ENCODE data around the gene FSHB. TPM values are rescaled to one million over a fixed set of nuclear protein-coding genes. Genes with fewer than 3 reads are reported as not detected.
"Not testable (repeated sequence)": the region's sequence is repeated elsewhere in the genome, so short reads cannot be mapped to it uniquely, and the experiment has no call there.

FSHB gene
- polyA plus RNA-seq: not detected
- long read RNA-seq, donor 1: 0 reads
- long read RNA-seq, donor 2: 0 reads
- long read RNA-seq, donor 3: 0 reads
- long read RNA-seq, donor 4: 0 reads
- long read RNA-seq, donor 5: 0 reads
- long read RNA-seq, donor 6: 0 reads
- long read RNA-seq, donor 7: 0 reads
- long read RNA-seq, donor 8: 0 reads
- long read RNA-seq, donor 9: 0 reads
- long read RNA-seq, donor 10: 0 reads

DNA sequence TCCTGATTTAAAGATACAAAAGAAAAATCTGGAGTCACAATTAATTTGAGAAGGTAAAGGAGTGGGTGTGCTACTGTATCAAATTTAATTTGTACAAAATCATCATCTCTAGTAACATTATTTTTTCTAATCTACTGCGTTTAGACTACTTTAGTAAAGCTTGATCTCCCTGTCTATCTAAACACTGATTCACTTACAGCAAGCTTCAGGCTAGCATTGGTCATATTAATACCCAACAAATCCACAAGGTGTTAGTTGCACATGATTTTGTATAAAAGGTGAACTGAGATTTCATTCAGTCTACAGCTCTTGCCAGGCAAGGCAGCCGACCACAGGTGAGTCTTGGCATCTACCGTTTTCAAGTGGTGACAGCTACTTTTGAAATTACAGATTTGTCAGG, at the start of gene FSHB:
Gene FSHB, plus strand, starts transcription at position 301 of the 400 bp plus-strand sequence. CDS start 889 bp downstream, outside the sequence.
- peaks cover 0 to 12% of the 10 kb centered on the region in 2 donors for H3K9me3 ChIP-seq (ENCODE audit: control insufficient read depth in 2 of 2, insufficient read depth in 1 of 2, low read depth in 1 of 2, low read length in 1 of 2)
- no peak within 1 kb of the TSS for H3K27ac ChIP-seq (ENCODE audit: low read depth in 1 of 3, low read length in 2 of 3)
- 79 to 84% (median 80%) methylated on average over 3 of the region's 3 CpGs for WGBS, 3 donors
- no peak within 1 kb of the TSS for H3K4me3 ChIP-seq (ENCODE audit: low read depth in 1 of 3, low read length in 3 of 3)
- no peaks in the 10 kb centered on the region for H3K27me3 ChIP-seq (ENCODE audit: control insufficient read depth in 3 of 3, insufficient read depth in 3 of 3, low read length in 3 of 3)
- H3K4me1 ChIP-seq (ENCODE audit: control insufficient read depth in 3 of 3, insufficient read depth in 2 of 3, low read depth in 1 of 3, low read length in 2 of 3): no peaks in the 10 kb centered on the region
- FAIRE-seq (no peak), DNase-seq (no peak)
- H3K36me3 ChIP-seq (ENCODE audit: control insufficient read depth in 3 of 3, insufficient read depth in 2 of 3, low read depth in 1 of 3, low read length in 3 of 3): no peaks in the 10 kb centered on the region

DNA sequence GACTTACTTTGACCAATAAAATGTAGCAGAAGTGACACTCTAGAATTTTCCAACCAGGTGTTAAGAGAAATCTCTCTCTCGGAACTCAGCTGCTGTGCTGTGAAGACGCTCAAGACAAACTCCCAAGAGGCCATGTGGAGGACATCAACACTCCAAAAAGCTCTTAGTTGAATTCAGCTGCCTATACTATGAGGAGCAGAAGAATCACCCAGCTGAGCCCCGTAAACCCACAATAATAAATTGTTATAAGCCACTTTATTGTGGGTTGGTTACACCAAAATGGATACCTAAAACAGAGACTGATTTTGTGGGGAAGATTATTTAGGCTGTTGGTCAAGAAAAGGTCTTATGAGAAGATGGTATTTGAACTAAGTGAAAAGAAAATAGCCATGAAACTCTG, 44.1 kb upstream of the FSHB start:
- DNase-seq (no peak), FAIRE-seq (no peak)
- no peak overlapping the region for H3K27ac ChIP-seq (ENCODE audit: low read depth in 1 of 3, low read length in 2 of 3)
- H3K9me3 ChIP-seq (ENCODE audit: control insufficient read depth in 2 of 2, insufficient read depth in 1 of 2, low read depth in 1 of 2, low read length in 1 of 2): peaks cover 0 to 4% of the 10 kb centered on the region in 2 donors
- H3K4me3 ChIP-seq (ENCODE audit: low read depth in 1 of 3, low read length in 3 of 3): no peak overlapping the region
- no peaks in the 10 kb centered on the region for H3K27me3 ChIP-seq (ENCODE audit: control insufficient read depth in 3 of 3, insufficient read depth in 3 of 3, low read length in 3 of 3)
- no peaks in the 10 kb centered on the region for H3K4me1 ChIP-seq (ENCODE audit: control insufficient read depth in 3 of 3, insufficient read depth in 2 of 3, low read depth in 1 of 3, low read length in 2 of 3)
- WGBS, 3 donors: 73 to 91% (median 86%) methylated on average over 3 of the region's 3 CpGs
- no peaks in the 10 kb centered on the region for H3K36me3 ChIP-seq (ENCODE audit: control insufficient read depth in 3 of 3, insufficient read depth in 2 of 3, low read depth in 1 of 3, low read length in 3 of 3)

DNA sequence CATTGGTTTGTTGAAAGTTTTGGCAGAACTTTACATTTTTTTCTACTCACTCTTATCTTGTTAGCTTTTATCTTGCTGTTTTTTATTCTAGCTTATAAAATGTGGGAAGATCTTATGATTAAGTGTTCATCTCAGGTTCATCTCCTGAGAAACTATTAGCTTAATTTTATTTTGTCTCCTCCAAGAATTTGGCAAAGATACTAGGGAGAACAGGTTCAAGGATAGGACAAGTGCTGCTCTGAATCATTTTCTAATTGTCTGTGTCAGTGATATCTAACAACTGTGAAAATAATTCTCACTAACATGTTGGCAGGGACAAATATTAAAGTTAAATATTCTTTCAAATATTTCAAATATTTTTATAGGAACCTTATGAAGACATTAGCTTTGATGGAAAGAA, 38.2 kb upstream of the FSHB start:
- Histone ChIP-seq H3K27me3 (ENCODE audit: control insufficient read depth in 3 of 3, insufficient read depth in 3 of 3, low read length in 3 of 3) (no peaks in the 10 kb centered on the region), H3K4me3 (ENCODE audit: low read depth in 1 of 3, low read length in 3 of 3) (no peak overlapping the region), H3K36me3 (ENCODE audit: control insufficient read depth in 3 of 3, insufficient read depth in 2 of 3, low read depth in 1 of 3, low read length in 3 of 3) (no peaks in the 10 kb centered on the region), H3K9me3 (ENCODE audit: control insufficient read depth in 2 of 2, insufficient read depth in 1 of 2, low read depth in 1 of 2, low read length in 1 of 2) (no peaks in the 10 kb centered on the region), H3K27ac (ENCODE audit: low read depth in 1 of 3, low read length in 2 of 3) (no peak overlapping the region), H3K4me1 (ENCODE audit: control insufficient read depth in 3 of 3, insufficient read depth in 2 of 3, low read depth in 1 of 3, low read length in 2 of 3) (no peaks in the 10 kb centered on the region)
- no peak for DNase-seq
- no peak for FAIRE-seq

DNA sequence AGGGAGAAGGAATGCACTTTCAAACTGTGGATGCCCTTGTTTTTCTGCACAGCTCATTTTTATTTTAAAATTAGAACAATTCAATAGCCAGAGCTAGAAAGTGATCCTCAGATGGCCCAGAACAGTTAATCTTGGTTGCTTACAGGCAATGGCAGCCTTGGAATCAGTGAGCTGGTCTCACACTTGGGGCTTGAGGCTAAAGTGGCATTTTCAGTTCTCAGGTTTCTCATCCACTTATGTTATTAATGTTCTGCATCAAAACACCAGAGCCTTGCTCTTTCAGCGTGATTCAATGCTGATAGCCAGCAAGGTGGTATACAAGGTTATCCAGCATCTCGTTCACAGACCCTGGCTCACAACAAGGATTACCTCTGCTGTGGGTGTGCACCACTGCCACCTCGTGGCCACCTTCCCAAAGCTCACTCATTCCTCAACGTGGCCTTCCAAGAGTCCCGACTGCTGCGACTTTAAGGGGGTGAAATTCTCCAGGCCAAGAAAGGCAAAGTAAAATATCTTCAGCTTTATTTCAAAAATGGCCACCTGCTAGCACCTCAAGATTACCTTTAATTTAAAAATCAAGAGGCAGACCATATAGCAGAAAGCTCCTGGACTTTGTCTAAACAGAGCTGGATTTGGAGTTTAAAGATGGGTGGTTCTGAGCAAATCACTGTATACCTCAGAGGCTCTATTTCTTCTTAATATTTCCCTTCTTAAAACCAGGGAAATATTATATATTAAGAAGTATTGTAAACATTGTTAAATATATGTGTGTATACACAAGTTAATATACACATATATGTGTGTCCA, 34.2 kb upstream of the FSHB start:
- Histone ChIP-seq H3K36me3 (ENCODE audit: control insufficient read depth in 3 of 3, insufficient read depth in 2 of 3, low read depth in 1 of 3, low read length in 3 of 3) (no peaks in the 10 kb centered on the region), H3K27me3 (ENCODE audit: control insufficient read depth in 3 of 3, insufficient read depth in 3 of 3, low read length in 3 of 3) (no peaks in the 10 kb centered on the region), H3K4me3 (ENCODE audit: low read depth in 1 of 3, low read length in 3 of 3) (no peak overlapping the region), H3K9me3 (ENCODE audit: control insufficient read depth in 2 of 2, insufficient read depth in 1 of 2, low read depth in 1 of 2, low read length in 1 of 2) (no peaks in the 10 kb centered on the region), H3K4me1 (ENCODE audit: control insufficient read depth in 3 of 3, insufficient read depth in 2 of 3, low read depth in 1 of 3, low read length in 2 of 3) (no peaks in the 10 kb centered on the region), H3K27ac (ENCODE audit: low read depth in 1 of 3, low read length in 2 of 3) (no peak overlapping the region)
- WGBS, 3 donors: 9 to 16% (median 16%) methylated on average over 6 of the region's 6 CpGs
- DNase-seq (peak; percentile 31 to 47), FAIRE-seq (no peak)

DNA sequence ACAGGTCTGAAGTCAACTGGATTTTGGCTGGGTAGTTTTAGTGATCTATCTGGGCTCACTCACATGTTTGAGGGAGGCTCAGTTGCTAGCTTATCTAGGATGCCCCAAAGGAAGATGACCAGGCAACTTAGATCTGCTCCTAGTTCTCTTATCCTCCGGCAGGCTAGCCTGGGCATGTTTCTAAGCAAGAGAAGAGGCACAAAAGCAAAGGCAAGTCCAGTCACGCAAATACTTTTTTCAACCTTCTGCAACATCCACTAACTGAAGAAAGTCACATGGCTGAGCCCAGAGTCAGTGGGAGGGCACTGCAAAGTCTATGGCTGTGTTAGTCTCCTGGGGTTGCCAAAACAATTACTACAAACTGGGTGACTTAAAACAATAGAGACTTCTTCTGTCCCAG, 32.9 kb upstream of the FSHB start:
- no peak for FAIRE-seq
- H3K4me1 ChIP-seq (ENCODE audit: control insufficient read depth in 3 of 3, insufficient read depth in 2 of 3, low read depth in 1 of 3, low read length in 2 of 3): no peaks in the 10 kb centered on the region
- WGBS, 3 donors: 76 to 87% (median 84%) methylated on average over 2 of the region's 2 CpGs

DNA sequence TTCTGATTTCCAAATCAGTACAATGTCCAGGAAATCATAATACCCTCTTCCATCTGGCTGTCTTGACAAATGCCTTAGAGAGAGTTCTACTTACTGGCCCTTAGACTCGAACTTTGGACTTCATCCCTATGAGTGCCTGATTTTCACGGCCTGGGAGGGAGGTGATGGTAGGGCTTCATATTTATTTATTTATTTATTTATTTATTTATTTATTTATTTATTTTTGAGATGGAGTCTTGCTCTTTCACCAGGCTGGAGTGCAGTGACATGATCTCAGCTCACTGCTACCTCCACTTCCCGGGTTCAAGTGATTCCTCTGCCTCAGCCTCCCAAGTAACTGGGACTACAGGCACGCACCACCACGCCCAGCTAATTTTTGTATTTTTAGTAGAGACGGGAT, 27.8 kb upstream of the FSHB start:
- not testable (repeated sequence) for H3K9me3 ChIP-seq (ENCODE audit: control insufficient read depth in 2 of 2, insufficient read depth in 1 of 2, low read depth in 1 of 2, low read length in 1 of 2); H3K27me3 ChIP-seq (ENCODE audit: control insufficient read depth in 3 of 3, insufficient read depth in 3 of 3, low read length in 3 of 3); H3K36me3 ChIP-seq (ENCODE audit: control insufficient read depth in 3 of 3, insufficient read depth in 2 of 3, low read depth in 1 of 3, low read length in 3 of 3); DNase-seq; H3K4me1 ChIP-seq (ENCODE audit: control insufficient read depth in 3 of 3, insufficient read depth in 2 of 3, low read depth in 1 of 3, low read length in 2 of 3); FAIRE-seq; H3K27ac ChIP-seq (ENCODE audit: low read depth in 1 of 3, low read length in 2 of 3); H3K4me3 ChIP-seq (ENCODE audit: low read depth in 1 of 3, low read length in 3 of 3)
- WGBS, 3 donors: 79 to 87% (median 79%) methylated on average over 6 of the region's 6 CpGs

More for the DNA sequence above, 32.9 kb upstream of the FSHB start:
- no peak overlapping the region for H3K4me3 ChIP-seq (ENCODE audit: low read depth in 1 of 3, low read length in 3 of 3)
- no peaks in the 10 kb centered on the region for H3K27me3 ChIP-seq (ENCODE audit: control insufficient read depth in 3 of 3, insufficient read depth in 3 of 3, low read length in 3 of 3)
- no peaks in the 10 kb centered on the region for H3K36me3 ChIP-seq (ENCODE audit: control insufficient read depth in 3 of 3, insufficient read depth in 2 of 3, low read depth in 1 of 3, low read length in 3 of 3)
- DNase-seq: no peak
- H3K9me3 ChIP-seq (ENCODE audit: control insufficient read depth in 2 of 2, insufficient read depth in 1 of 2, low read depth in 1 of 2, low read length in 1 of 2): no peaks in the 10 kb centered on the region
- no peak overlapping the region for H3K27ac ChIP-seq (ENCODE audit: low read depth in 1 of 3, low read length in 2 of 3)

DNA sequence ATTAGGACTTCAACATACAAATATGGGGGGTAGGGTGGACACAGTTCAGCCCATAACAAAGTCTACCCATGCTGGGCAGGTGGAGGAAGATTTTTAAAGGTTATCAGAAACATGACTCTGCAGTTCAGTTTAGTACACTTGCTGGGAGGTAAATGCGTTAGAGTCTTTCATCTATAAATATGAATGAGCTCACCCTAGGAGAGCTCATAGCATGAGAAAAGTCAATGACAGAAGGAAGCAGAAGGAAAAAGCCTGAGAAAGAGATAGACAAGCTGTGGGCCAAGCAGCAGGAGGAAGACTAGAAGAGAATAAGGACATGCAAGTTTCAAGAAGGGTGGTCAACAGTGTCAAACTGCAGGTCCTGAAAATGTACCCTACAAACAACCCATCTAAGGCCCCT, 27.0 kb upstream of the FSHB start:
- WGBS, 3 donors: 18 to 55% (median 29%) methylated on average over 1 of the region's 1 CpG
- no peak overlapping the region for H3K27ac ChIP-seq (ENCODE audit: low read depth in 1 of 3, low read length in 2 of 3)
- no peaks in the 10 kb centered on the region for H3K4me1 ChIP-seq (ENCODE audit: control insufficient read depth in 3 of 3, insufficient read depth in 2 of 3, low read depth in 1 of 3, low read length in 2 of 3)
- DNase-seq: no peak
- no peak for FAIRE-seq
- H3K9me3 ChIP-seq (ENCODE audit: control insufficient read depth in 2 of 2, insufficient read depth in 1 of 2, low read depth in 1 of 2, low read length in 1 of 2): no peaks in the 10 kb centered on the region
- H3K4me3 ChIP-seq (ENCODE audit: low read depth in 1 of 3, low read length in 3 of 3): no peak overlapping the region
- H3K36me3 ChIP-seq (ENCODE audit: control insufficient read depth in 3 of 3, insufficient read depth in 2 of 3, low read depth in 1 of 3, low read length in 3 of 3): no peaks in the 10 kb centered on the region
- H3K27me3 ChIP-seq (ENCODE audit: control insufficient read depth in 3 of 3, insufficient read depth in 3 of 3, low read length in 3 of 3): no peaks in the 10 kb centered on the region

DNA sequence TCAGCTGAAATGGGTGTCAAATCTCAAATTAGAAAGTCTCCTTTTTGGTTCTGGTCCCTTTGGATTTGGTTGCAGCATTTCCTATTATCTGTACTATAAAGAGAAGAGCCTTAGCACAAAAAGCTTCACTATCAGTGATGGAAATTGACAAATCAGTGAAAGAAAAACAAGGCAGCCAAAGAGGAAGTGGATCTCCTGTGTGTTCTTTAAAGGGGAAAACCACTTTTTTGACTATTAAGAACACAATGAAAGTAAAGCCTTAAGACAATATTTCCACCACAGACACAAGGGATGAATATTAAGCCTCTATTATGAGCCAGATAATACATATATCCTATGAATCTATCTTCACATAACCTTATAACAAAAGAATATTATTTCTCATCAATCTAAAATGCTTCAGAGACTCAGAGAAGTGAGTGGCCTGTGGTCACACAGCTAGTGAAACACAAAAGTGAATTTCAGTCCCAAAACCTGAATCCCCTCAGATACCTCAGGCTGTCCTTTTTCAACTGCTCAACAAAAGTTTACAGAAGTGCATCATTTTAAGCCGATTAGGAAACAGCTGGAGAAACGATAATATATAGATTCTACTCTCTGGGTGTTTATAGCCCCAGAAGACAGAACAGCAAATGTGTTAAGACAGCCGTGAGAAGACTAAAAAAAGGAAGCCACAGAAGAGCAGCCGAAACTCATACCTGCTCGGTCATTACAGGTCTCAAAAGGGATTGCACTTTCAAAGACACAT, 24.4 kb upstream of the FSHB start:
- no peaks in the 10 kb centered on the region for H3K4me1 ChIP-seq (ENCODE audit: control insufficient read depth in 3 of 3, insufficient read depth in 2 of 3, low read depth in 1 of 3, low read length in 2 of 3)
- DNase-seq (no peak), FAIRE-seq (no peak)
- H3K27me3 ChIP-seq (ENCODE audit: control insufficient read depth in 3 of 3, insufficient read depth in 3 of 3, low read length in 3 of 3): no peaks in the 10 kb centered on the region
- WGBS, 3 donors: 67 to 72% (median 70%) methylated on average over 5 of the region's 5 CpGs
- H3K9me3 ChIP-seq (ENCODE audit: control insufficient read depth in 2 of 2, insufficient read depth in 1 of 2, low read depth in 1 of 2, low read length in 1 of 2): no peaks in the 10 kb centered on the region
- H3K4me3 ChIP-seq (ENCODE audit: low read depth in 1 of 3, low read length in 3 of 3): no peak overlapping the region
- no peak overlapping the region for H3K27ac ChIP-seq (ENCODE audit: low read depth in 1 of 3, low read length in 2 of 3)
- no peaks in the 10 kb centered on the region for H3K36me3 ChIP-seq (ENCODE audit: control insufficient read depth in 3 of 3, insufficient read depth in 2 of 3, low read depth in 1 of 3, low read length in 3 of 3)

Data from small intestine (tissue), 16 donors.